B cell (primary cell): Measurements from ENCODE around the gene RIPOR2. TPM values are rescaled to one million over a fixed set of nuclear protein-coding genes. Genes with fewer than 3 reads are reported as not detected.

Experiments used
- ATAC-seq: fragments of 200-7000 bp; cut with Tn5 transposase; one replicate; pipeline ENCODE4 v1.10.0; 2021; ENCODE audit warnings: low read depth, mild to moderate bottlenecking, moderate number of reproducible peaks, moderate library complexity
- CTCF ChIA-PET: fragments of 350-600 bp; sonication (Branson Sonifier 250); formaldehyde crosslinking; loops from one replicate; lab custom pipeline; 2021; ENCODE audit warnings: antibody characterized with exemption, inconsistent platforms; lab: Charles Lee
- POLR2A ChIA-PET: fragments of 350-600 bp; sonication (Branson Sonifier 250); formaldehyde crosslinking; loops from one replicate; lab custom pipeline; 2021; ENCODE audit warnings: antibody characterized with exemption; lab: Charles Lee
- DNase-seq: peaks from one replicate; pipeline ENCODE4 v3.0.0; 2013
- H2AFZ ChIP-seq: 2 replicates; pipeline ENCODE4 v1.6.1; 2012; ENCODE audit warnings: mild to moderate bottlenecking, low read depth, low read length; ENCODE audit not compliant: insufficient read depth, poor library complexity, severe bottlenecking
- H3K27ac ChIP-seq, 2 donors: 1 replicate in 1 of 2; 2 replicates in 1 of 2; pipeline ENCODE4 v1.5.1; 2012 to 2013; ENCODE audit warnings: low read length in 2 of 2, mild to moderate bottlenecking in 2 of 2, moderate library complexity in 1 of 2
- H3K27me3 ChIP-seq, 4 experiments: fragments of 200-600 bp in 1 of 4; sonication (generic) in 1 of 4; replicated peaks in 1 of 4; 1 replicate in 2 of 4; 2 replicates in 2 of 4; pipeline versions ENCODE4 v1.6.1 to v1.7.0; 2013 to 2016; ENCODE audit warnings: low read length in 3 of 4, mild to moderate bottlenecking in 2 of 4, mixed read lengths in 1 of 4, moderate library complexity in 1 of 4; ENCODE audit not compliant: insufficient read depth in 4 of 4, control insufficient read depth in 3 of 4; ENCODE audit errors: control extremely low read depth in 1 of 4
- H3K36me3 ChIP-seq, 2 experiments: replicated peaks in 1 of 2; 1 replicate in 1 of 2; 2 replicates in 1 of 2; pipeline versions ENCODE4 v1.6.1 to v1.7.1; 2013; ENCODE audit warnings: low read length in 1 of 2; ENCODE audit not compliant: insufficient read depth in 2 of 2, control insufficient read depth in 1 of 2; ENCODE audit errors: control extremely low read depth in 1 of 2, extremely low read depth in 1 of 2
- H3K4me1 ChIP-seq, 2 donors: fragments of 200-600 bp in 1 of 2; sonication (generic) in 1 of 2; 1 replicate in 1 of 2; 2 replicates in 1 of 2; pipeline versions ENCODE4 v1.5.1 to v1.6.1; 2013 to 2017; ENCODE audit warnings: low read length in 2 of 2; ENCODE audit not compliant: control insufficient read depth in 2 of 2, insufficient read depth in 2 of 2
- H3K4me2 ChIP-seq: replicated peaks from 2 replicates; pipeline ENCODE3; 2012; ENCODE audit warnings: mild to moderate bottlenecking, low read depth, low read length; ENCODE audit not compliant: poor library complexity, severe bottlenecking
- H3K4me3 ChIP-seq, 5 experiments: fragments of 200-600 bp in 1 of 5; sonication (generic) in 1 of 5; 1 replicate in 3 of 5; 2 replicates in 2 of 5; pipeline versions ENCODE4 v1.5.1 to v1.7.0; 2011 to 2016; ENCODE audit warnings: low read length in 4 of 5, mild to moderate bottlenecking in 4 of 5, low read depth in 2 of 5, control low read depth in 1 of 5, moderate library complexity in 1 of 5; ENCODE audit not compliant: insufficient read depth in 1 of 5; ENCODE audit errors: control extremely low read depth in 1 of 5, extremely low read depth in 1 of 5
- H3K79me2 ChIP-seq: fragments of 200-600 bp; sonication (generic); one replicate; pipeline ENCODE4 v1.6.0; 2016; ENCODE audit warnings: low read length; ENCODE audit not compliant: control insufficient read depth, insufficient read depth
- H3K9ac ChIP-seq: fragments of 200-600 bp; sonication (generic); 2 replicates; pipeline ENCODE4 v1.6.1; 2017; ENCODE audit warnings: mild to moderate bottlenecking, low read length, moderate library complexity
- H3K9me3 ChIP-seq, 3 donors: one replicate each; pipeline versions ENCODE4 v1.6.1 to v1.7.1; 2013; ENCODE audit warnings: low read length in 2 of 3; ENCODE audit not compliant: control insufficient read depth in 2 of 3, insufficient read depth in 1 of 3; ENCODE audit errors: control extremely low read depth in 1 of 3
- H4K20me1 ChIP-seq: 2 replicates; pipeline ENCODE4 v1.6.0; 2012; ENCODE audit warnings: mild to moderate bottlenecking, low read length; ENCODE audit not compliant: insufficient read depth, control insufficient read depth, poor library complexity, severe bottlenecking
- H3K27ac Mint-ChIP-seq: one replicate; pipeline ENCODE4 v1.8.0; 2021; ENCODE audit warnings: mixed read lengths
- H3K27me3 Mint-ChIP-seq: one replicate; pipeline ENCODE4 v1.8.0; 2021; ENCODE audit warnings: mixed read lengths
- H3K4me1 Mint-ChIP-seq: one replicate; pipeline ENCODE4 v1.8.0; 2021; ENCODE audit warnings: mixed read lengths
- H3K4me3 Mint-ChIP-seq: one replicate; pipeline ENCODE4 v1.8.0; 2021; ENCODE audit warnings: mixed read lengths
- H3K9me3 Mint-ChIP-seq: one replicate; pipeline ENCODE4 v1.8.0; 2022; ENCODE audit warnings: mixed read lengths; ENCODE audit not compliant: insufficient read depth
- CTCF ChIP-seq: fragments of 200-600 bp; IDR thresholded peaks from one replicate; pipeline ENCODE4 v1.8.0; 2022; ENCODE audit warnings: antibody characterized with exemption, mild to moderate bottlenecking
- EZH2 ChIP-seq: IDR thresholded peaks from 2 replicates; pipeline ENCODE4 v1.6.1; 2012; ENCODE audit warnings: borderline replicate concordance, low read depth, mild to moderate bottlenecking, moderate library complexity, low read length; ENCODE audit not compliant: insufficient read depth, poor library complexity, severe bottlenecking
- WGBS: methylation state at CpG from one replicate; pipeline ENCODE4 v1.1.5; 2013; ENCODE audit warnings: missing lambda C conversion rate; ENCODE audit not compliant: insufficient coverage; 5-methylcytosine and 5-hydroxymethylcytosine counted together
- intact Hi-C: fragments of 100-400 bp; cut with micrococcal nuclease; formaldehyde crosslinking; loops from one replicate; pipeline ENCODE4 v1.10.0; 2022
- polyA plus RNA-seq: library from polyadenylated mRNA; depleted of rRNA; stranded (reverse); fragments of >200 nt; gene quantifications from 2 replicates; pipeline ENCODE4 v1.2.3, GENCODE V29; 2012
- total RNA-seq, 2 donors: library from RNA; stranded (reverse); fragments of 120-200 nt in 1 of 2; gene quantifications; 1 replicate in 1 of 2; 2 replicates in 1 of 2; pipeline versions ENCODE4 v1.2.3 to v1.2.4, GENCODE V29; 2013 to 2022

Gene RIPOR2
- total and polyA plus RNA-seq, 2 donors (not counting 1 experiment from before 2014, with no cell fraction given): 300 to 430 TPM

- intact Hi-C loops: no loop called here
- H2AFZ ChIP-seq: no peak overlapping the region
- peaks cover 47 to 49% of the 10 kb centered on the region in 2 donors for H3K4me1 ChIP-seq
- DNase-seq: no peak
- Mint-ChIP-seq H3K4me3 (no peak overlapping the region), H3K4me1 (peaks cover 58% of the 10 kb centered on the region), H3K27ac (peak overlapping the region; percentile 67), H3K27me3 (no peaks in the 10 kb centered on the region), H3K9me3 (no peaks in the 10 kb centered on the region)
- H3K9ac ChIP-seq: no peak overlapping the region
- H3K9me3 ChIP-seq: no peaks in the 10 kb centered on the region
- H3K4me3 ChIP-seq: no peak overlapping the region
- no peak for ATAC-seq
- CTCF ChIA-PET: interaction anchor here (1.0 to 4.1 kb wide), 9 partner anchors 10 to 198 kb away, joined by 3 to 24 read pairs (median 5); no protein-coding TSS in a partner anchor
- H3K27ac ChIP-seq: peak overlapping the region in 1 of 2 donors; percentile 81
- no peak for TF ChIP-seq EZH2
- TF ChIP-seq CTCF: no peak
- no peak overlapping the region for H3K4me2 ChIP-seq
- 100% methylated on average over 1 of the region's 3 CpGs for WGBS
- H4K20me1 ChIP-seq: peaks cover 66% of the 10 kb centered on the region
- POLR2A ChIA-PET: no interaction called here
- peaks cover 21 to 94% of the 10 kb centered on the region in 2 experiments for H3K36me3 ChIP-seq
- no peaks in the 10 kb centered on the region for H3K27me3 ChIP-seq
- peaks cover 77% of the 10 kb centered on the region for H3K79me2 ChIP-seq
Observed at GRCh38 chr6:24867104-24867703, 68.6 kb downstream of the RIPOR2 start.

- no peak for TF ChIP-seq CTCF
- no peak for TF ChIP-seq EZH2
- no peaks in the 10 kb centered on the region for H3K27me3 Mint-ChIP-seq
- H2AFZ ChIP-seq: no peak overlapping the region
- H3K36me3 ChIP-seq: peaks cover 20 to 94% of the 10 kb centered on the region in 2 experiments
- DNase-seq: no peak
- peaks cover 75% of the 10 kb centered on the region for H3K4me1 Mint-ChIP-seq
- H3K27ac Mint-ChIP-seq: peak overlapping the region; percentile 75
- H3K4me3 Mint-ChIP-seq: no peak overlapping the region
- ChIA-PET POLR2A (no interaction called here), CTCF (interaction anchor here (1.2 to 4.1 kb wide), 8 partner anchors 8 to 162 kb away, joined by 3 to 24 read pairs (median 6); no protein-coding TSS in a partner anchor)
- no peak overlapping the region for H3K9ac ChIP-seq
- peak overlapping the region in 1 of 2 donors; percentile 81 for H3K27ac ChIP-seq
- no peak overlapping the region for H3K4me2 ChIP-seq
- no peaks in the 10 kb centered on the region for H3K9me3 Mint-ChIP-seq
- peaks cover 70% of the 10 kb centered on the region for H3K79me2 ChIP-seq
- no peak overlapping the region for H3K4me3 ChIP-seq
- H3K9me3 ChIP-seq: no peaks in the 10 kb centered on the region
- no peak for ATAC-seq
- H4K20me1 ChIP-seq: peaks cover 61% of the 10 kb centered on the region
- H3K27me3 ChIP-seq: no peaks in the 10 kb centered on the region
- peaks cover 65 to 69% of the 10 kb centered on the region in 2 donors for H3K4me1 ChIP-seq
- intact Hi-C loops: no loop called here
- WGBS: 97% methylated on average over 4 of the region's 6 CpGs
Observed at GRCh38 chr6:24865161-24865560, 70.6 kb downstream of the RIPOR2 start.
